Suppressor macrophage treated with lipopolysaccharide for 1 hour (primary cell): ENCODE results near the gene CDK6.

Experiments
- DNase-seq, 3 donors: peaks; one replicate each; pipeline ENCODE4 v3.0.0-alpha.2; 2020 to 2022

CDK6 gene

GRCh38 chr7:92826258-92826938 is 10.0 kb downstream of the CDK6 start:
- no peak for DNase-seq

- DNase-seq: no peak
These were observed 11.4 kb downstream of the CDK6 start for GRCh38 chr7:92824901-92825480.

GRCh38 chr7:92824450-92824849 is 11.9 kb downstream of the CDK6 start:
- no peak for DNase-seq

- DNase-seq: no peak
These were observed 13.3 kb downstream of the CDK6 start for GRCh38 chr7:92823042-92823441.

GRCh38 chr7:92820191-92820590 is 16.2 kb downstream of the CDK6 start:
- no peak for DNase-seq

GRCh38 chr7:92817398-92817797 is 19.0 kb downstream of the CDK6 start:
- DNase-seq: no peak

GRCh38 chr7:92815412-92815811 is 21.0 kb downstream of the CDK6 start:
- no peak for DNase-seq

GRCh38 chr7:92813390-92814024 is 22.9 kb downstream of the CDK6 start:
- DNase-seq: peak in 2 of 3 donors; percentile 52 to 54

- no peak for DNase-seq
These were observed 25.2 kb downstream of the CDK6 start for GRCh38 chr7:92811158-92811557.

GRCh38 chr7:92809760-92810573 is 26.4 kb downstream of the CDK6 start:
- DNase-seq: peak; percentile 77 to 85 (median 84)

- no peak for DNase-seq
These were observed 27.0 kb downstream of the CDK6 start for GRCh38 chr7:92809397-92809759.

- DNase-seq: no peak
These were observed 27.7 kb downstream of the CDK6 start for GRCh38 chr7:92808635-92809034.

GRCh38 chr7:92808006-92808405 is 28.4 kb downstream of the CDK6 start:
- peak in 2 of 3 donors; percentile 50 to 60 for DNase-seq

- no peak for DNase-seq
These were observed 29.9 kb downstream of the CDK6 start for GRCh38 chr7:92806496-92806895.

GRCh38 chr7:92802406-92802805 is 34.0 kb downstream of the CDK6 start:
- no peak for DNase-seq

GRCh38 chr7:92799446-92800211 is 36.7 kb downstream of the CDK6 start:
- DNase-seq: peak; percentile 24 to 42 (median 29)

- DNase-seq: peak; percentile 26 to 48 (median 44)
These were observed 37.7 kb downstream of the CDK6 start for GRCh38 chr7:92798517-92799249.

GRCh38 chr7:92797693-92798092 is 38.7 kb downstream of the CDK6 start:
- DNase-seq: peak; percentile 18 to 39 (median 20)

- DNase-seq: no peak
These were observed 39.1 kb downstream of the CDK6 start for GRCh38 chr7:92797284-92797683.

GRCh38 chr7:92794831-92795230 is 41.5 kb downstream of the CDK6 start:
- no peak for DNase-seq

- no peak for DNase-seq
These were observed 42.0 kb downstream of the CDK6 start for GRCh38 chr7:92794391-92794790.

- peak in 2 of 3 donors; percentile 22 to 34 for DNase-seq
These were observed 42.6 kb downstream of the CDK6 start for GRCh38 chr7:92793656-92794205.
